T1000 (cell line): Measurements from ENCODE around the gene CEP55.
"Not testable (repeated sequence)": the region's sequence is repeated elsewhere in the genome, so short reads cannot be mapped to it uniquely, and the experiment has no call there.

Experiments
- DNase-seq: peaks from one replicate; lab custom pipeline; 2025; ENCODE audit warnings: mixed read lengths; lab: John Stamatoyannopoulos, UW

The CEP55 gene

GRCh38 chr10:93513091-93513490, 16.7 kb downstream of the CEP55 start:
- no peak for DNase-seq

DNA sequence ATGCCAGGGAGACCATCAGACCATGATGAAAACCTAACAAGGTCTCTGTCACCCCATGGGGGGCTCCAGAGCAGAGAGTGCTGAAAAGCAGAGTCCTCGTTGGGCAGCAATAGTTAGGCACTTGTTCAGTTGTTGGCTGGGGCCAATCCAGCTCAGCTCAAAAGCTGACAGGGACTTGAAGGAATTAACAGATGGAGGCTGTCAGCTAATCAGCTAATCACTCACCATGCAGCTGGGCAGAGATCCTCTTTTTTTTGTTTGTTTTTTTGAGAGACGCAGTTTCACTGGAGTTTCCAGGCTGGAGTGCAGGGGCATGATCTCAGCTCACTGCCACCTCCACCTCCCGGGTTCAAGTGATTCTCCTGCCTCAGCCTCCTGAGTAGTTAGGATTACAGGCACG, 18.1 kb downstream of the CEP55 start:
- DNase-seq, result no peak

DNA sequence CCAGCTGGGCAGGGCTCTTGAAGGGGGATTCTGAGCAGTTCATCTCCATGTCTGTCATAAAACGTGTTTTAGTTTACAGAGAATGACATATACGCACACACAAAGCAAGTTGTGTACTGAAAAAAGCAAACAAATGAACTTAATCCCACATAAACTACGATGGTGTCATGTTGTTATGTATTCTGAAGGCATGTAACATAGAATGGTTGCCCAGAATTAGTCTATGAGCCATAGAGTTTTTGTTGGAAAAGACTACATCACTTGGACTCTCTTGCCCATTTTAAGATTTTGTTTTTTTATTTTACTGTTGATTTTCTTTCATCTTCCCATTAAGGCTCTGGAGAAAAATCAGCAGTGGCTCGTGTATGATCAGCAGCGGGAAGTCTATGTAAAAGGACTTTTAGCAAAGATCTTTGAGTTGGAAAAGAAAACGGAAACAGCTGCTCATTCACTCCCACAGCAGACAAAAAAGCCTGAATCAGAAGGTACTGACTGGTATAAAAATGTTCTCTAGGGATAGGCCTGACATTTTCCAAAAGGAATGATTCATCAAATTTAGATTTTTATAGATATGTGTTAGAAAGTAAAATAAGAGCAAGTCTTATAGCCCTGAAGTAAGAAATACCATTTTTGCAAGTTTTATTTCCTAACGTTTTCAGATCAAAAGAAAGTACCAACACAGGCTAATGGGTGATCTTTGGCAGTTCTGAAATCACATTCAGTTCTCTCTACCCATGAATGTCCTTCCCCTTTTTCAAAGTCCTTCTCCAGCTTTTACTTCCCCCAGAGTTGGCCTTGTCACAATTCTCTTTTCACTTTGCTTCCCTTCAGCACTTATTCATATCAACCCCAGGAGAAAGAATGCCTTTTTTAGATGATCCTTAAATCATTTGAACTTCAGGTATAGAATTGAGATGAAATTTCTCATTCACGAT, 18.9 kb downstream of the CEP55 start:
- no peak for DNase-seq

DNA sequence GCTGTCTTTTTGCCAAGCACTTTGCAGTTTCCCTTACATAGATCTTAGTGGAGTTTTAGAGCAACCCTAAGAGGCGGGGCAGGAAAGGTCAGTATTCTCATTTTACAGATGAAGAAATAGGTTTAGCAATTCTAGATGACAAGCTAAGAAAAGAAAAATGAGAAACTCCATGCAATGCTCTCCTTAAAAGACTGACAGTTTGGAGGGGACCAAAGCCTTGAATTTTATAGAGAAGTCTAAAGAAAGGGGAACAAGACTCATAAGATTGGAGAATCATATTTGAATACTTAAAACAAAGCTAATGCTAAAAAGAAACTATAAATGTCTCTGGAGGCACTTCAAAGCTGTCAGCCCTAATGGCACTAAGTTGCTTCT, 19.6 kb downstream of the CEP55 start:
- no peak for DNase-seq

DNA sequence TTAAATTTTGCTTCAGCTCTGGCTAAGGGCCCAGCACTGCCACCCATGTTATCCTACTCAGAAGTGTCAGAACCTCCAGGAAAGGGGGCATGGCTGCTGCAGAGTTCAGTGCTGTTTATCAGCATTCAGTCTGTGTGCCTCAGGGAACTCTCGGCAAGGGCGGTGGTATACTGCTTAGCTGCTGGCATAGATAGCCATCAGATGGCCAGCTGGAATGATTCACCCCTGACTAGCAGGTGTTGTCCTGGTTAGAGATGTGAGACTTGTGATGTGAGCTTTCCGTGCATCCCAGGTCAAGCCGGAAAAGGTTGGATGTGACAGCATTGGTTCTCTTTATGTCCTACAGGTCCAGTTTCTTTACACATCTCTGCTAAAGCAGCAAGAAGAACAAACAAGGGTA, 22.1 kb downstream of the CEP55 start:
- no peak for DNase-seq

DNA sequence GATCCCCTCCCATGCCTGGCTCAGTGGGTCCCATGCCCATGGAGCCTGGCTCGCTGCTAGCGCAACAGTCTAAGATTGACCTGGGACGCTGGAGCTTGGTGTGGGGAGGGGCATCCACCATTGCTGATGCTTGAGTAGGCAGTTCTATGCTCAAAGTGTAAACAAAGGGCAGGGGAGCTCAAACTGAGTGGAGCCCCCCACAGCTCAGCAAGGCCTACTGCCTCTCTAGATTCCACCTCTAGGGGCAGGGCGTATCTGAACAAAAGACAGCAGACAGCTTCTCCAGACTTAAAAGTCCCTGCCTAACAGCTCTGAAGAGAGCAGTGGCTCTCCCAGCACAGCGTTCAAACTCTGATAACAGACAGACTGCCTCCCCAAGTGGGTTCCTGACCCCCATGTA, 38.9 kb downstream of the CEP55 start:
- DNase-seq, result no peak

GRCh38 chr10:93540871-93541270, 44.5 kb downstream of the CEP55 start:
- DNase-seq, result not testable (repeated sequence)

GRCh38 chr10:93541402-93542357, 45.3 kb downstream of the CEP55 start:
- no peak for DNase-seq

DNA sequence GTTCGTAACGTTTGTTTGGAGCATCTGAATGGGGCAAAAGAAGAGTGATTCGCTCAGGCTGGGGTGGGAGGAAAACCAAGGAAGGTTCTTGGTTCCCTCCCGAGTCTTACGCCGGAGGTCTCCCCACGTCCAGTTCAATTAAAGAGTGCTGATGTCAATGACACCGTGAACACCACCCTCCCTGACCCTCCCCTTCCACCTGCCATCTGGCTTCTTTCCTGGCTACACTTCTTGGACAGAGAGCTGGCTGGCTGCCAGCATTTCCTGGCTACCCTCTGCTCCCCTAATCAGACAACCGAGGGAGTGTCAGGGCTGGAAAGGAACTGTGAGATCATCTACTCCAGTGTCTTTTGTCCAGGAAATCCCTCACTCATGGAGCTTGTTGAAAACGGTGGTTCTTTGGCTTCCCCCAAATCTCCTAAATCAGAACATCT, 46.0 kb downstream of the CEP55 start:
- DNase-seq, result no peak

GRCh38 chr10:93546995-93547394, 50.6 kb downstream of the CEP55 start:
- not testable (repeated sequence) for DNase-seq

DNA sequence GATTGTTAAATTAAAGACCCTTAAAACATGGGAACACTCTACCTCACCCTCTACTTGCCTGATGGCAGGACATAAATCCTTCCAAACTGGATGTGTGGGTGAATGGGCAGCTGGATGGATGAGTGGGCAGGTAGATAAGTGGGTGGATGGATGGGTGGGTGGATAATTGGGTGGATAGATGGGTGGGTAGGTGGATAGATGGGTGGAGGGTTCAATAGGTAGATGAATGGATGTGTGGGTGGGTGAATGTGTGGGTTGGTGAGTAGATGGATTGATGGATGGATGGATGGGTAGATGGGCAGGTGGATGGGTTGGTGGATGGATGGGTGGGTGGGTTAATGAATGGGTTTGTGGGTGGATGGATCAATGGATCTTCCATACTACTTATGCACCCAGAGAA, 51.1 kb downstream of the CEP55 start:
- no peak for DNase-seq

GRCh38 chr10:93548376-93549071, 52.1 kb downstream of the CEP55 start:
- DNase-seq, result no peak

DNA sequence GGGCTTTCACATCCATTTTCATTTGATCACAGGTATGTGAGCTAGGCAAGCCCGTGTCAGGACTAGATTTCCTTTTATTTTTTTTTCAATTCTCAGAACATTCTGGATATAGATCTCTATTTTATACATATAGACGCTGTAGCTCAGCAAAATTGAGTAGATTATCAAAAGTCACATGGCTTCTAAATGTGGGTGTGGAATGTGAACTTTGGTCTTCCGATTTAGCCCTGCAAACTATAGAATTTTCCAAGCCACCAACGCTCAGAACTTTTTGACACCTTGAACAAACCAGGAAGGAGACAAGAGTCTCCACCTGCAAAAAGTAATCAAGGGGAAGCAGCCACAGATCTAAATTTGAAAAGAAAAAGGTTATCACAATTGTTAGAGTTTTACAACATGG, 54.2 kb downstream of the CEP55 start:
- no peak for DNase-seq

- DNase-seq, result no peak
Observed at GRCh38 chr10:93552780-93553179, 56.4 kb downstream of the CEP55 start.

DNA sequence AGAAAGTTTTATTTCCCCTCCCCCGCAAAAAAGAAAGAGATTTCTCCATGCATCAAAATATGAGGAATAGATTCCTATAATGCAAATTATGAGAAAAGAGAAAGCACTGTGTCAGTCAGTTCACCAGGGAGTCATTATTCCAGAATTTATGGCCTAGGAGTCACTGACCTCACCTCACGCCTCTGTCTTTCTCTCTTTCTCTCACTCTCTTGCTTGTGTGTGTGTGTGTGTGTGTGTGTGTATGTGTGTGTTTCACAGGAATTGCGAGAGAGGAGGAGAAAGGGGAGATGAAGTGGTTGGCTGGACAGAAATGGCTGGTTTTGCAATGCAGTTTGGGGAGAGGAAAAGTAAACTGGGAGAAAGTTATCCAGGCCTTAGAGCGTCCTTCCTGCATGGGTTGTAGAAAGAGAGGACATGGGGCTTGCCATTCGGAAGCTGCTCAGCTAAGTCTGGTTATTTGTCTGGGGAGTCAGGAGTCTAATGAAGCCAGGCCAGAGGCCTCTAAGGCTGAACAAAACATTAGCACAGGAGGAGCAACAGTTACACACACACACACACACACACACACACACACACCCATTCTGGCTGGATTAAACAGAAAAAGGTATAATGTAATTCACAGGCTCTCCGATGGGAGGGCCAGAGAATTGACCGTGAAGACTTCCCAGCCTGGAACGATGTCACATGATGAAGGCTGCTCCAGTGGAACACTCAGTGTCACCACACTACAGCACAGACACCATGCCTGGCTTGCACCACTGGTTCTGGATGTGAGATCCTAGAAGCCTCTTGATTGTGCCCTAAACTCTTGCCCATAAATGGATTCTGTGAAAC, 57.3 kb downstream of the CEP55 start:
- no peak for DNase-seq

DNA sequence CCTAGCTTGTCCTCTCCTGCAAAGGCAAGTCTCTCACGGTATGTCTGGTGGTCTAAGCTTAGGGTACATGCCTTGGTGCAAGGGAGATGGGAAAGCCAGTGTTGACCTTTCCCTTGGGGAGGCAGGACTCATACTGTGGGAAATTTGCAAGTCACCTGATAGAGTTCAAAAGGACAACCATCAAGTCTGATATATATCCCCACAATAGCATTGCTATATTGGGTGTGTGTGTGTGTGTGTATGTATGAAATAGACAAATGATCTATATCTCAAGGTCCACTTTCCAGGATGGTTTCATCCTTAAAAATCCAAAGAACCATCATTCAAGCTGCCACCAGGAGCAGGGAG, 57.9 kb downstream of the CEP55 start:
- no peak for DNase-seq

- peak; percentile 37 for DNase-seq
Observed at GRCh38 chr10:93554760-93555432, 58.5 kb downstream of the CEP55 start.

GRCh38 chr10:93559490-93559889, 63.1 kb downstream of the CEP55 start:
- DNase-seq, result no peak

DNA sequence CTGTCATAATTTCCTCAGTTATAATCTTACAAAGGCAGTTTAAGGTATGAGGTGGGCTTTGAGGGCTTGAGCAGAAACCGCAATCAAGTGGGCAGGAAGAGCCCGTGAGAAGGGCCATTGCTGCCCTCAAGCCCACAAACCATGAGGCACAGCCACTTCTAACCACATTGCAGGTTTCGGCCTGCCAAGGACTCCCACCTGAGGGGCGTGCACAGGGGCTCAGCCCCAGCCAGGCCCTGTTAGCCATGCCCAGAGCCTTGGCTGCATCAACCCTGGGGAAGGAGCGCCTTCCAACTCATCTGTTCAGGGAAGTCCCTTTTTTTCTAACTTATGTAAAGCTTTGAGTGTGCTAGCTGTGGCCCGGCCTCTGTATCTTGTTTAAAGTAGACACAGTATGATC, 64.1 kb downstream of the CEP55 start:
- DNase-seq, result no peak

DNA sequence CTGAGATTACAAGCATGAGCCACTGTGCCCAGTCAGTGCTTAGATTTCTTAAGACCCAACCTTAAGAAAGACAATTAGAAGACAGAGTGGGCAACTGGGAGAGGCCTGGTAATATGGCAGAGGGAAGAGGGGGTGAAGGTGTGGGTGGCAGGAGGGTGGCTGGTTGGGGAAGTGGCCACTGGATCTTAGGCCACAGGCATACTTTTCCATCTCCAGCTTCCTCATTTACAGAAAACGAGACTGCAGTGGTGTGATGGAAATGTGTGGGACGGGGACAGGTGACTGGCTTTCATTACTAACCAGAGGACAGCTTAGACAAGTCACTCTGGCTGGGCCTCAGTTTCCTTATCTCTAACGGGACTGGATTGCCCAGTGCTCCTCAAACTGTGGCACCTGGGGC, 69.0 kb downstream of the CEP55 start:
- no peak for DNase-seq
